Measurements from ENCODE around the gene CARS2. TPM values are rescaled to one million over a fixed set of nuclear protein-coding genes. Genes with fewer than 3 reads are reported as not detected.

Gene CARS2
- total RNA-seq, 2 experiments from 2014 or later, result 45.0 to 47.3 TPM

GRCh38 chr13:110664041-110664440, 41.9 kb downstream of the CARS2 start:
- ChIA-PET POLR2A (no interaction called here), CTCF (ENCODE audit: unreplicated experiment) (no interaction called here)
- no TSS peak for BruUV-seq (replicated peaks)
- H3K9me2 ChIP-seq (ENCODE audit: insufficient read depth, low read length), result no peaks in the 10 kb centered on the region
- H3K79me2 ChIP-seq (ENCODE audit: insufficient read depth, low read depth, low read length), result no peaks in the 10 kb centered on the region
- no peak overlapping the region for H2AFZ ChIP-seq (ENCODE audit: low read length)
- intact Hi-C loops (cut with micrococcal nuclease; ENCODE audit: unreplicated experiment), result no loop called here
- no peak for DNase-seq (ENCODE audit: low spot score)
- H3K4me3 ChIP-seq (ENCODE audit: low read depth, low read length, poor library complexity, severe bottlenecking), result no peak overlapping the region
- H3K4me1 ChIP-seq (ENCODE audit: insufficient read depth, low read length, poor library complexity, severe bottlenecking), result no peaks in the 10 kb centered on the region
- H3K4me2 ChIP-seq (ENCODE audit: low read length), result no peak overlapping the region
- H3K9me3 ChIP-seq (ENCODE audit: low read length), result no peaks in the 10 kb centered on the region
- H3K36me3 ChIP-seq (ENCODE audit: insufficient read depth, low read length), result peaks cover 79% of the 10 kb centered on the region
- TF ChIP-seq CTCF (conservative IDR thresholded peaks at IDR 0.05; ENCODE audit: low read length) (no peak), EZH2phosphoT487 (IDR thresholded peaks at IDR 0.05; ENCODE audit: borderline replicate concordance, low read depth, low read length) (no peak)
- no peaks in the 10 kb centered on the region for H4K20me1 ChIP-seq (ENCODE audit: insufficient read depth, low read length)
- H3K27ac ChIP-seq (ENCODE audit: low read depth, low read length, poor library complexity, severe bottlenecking), result no peak overlapping the region

- Histone ChIP-seq H3K9me2 (ENCODE audit: insufficient read depth, low read length) (no peaks in the 10 kb centered on the region), H4K20me1 (ENCODE audit: insufficient read depth, low read length) (no peaks in the 10 kb centered on the region), H3K36me3 (ENCODE audit: insufficient read depth, low read length) (peaks cover 76% of the 10 kb centered on the region), H3K4me3 (ENCODE audit: low read depth, low read length, poor library complexity, severe bottlenecking) (no peak overlapping the region), H3K27ac (ENCODE audit: low read depth, low read length, poor library complexity, severe bottlenecking) (no peak overlapping the region), H2AFZ (ENCODE audit: low read length) (no peak overlapping the region), H3K4me1 (ENCODE audit: insufficient read depth, low read length, poor library complexity, severe bottlenecking) (no peaks in the 10 kb centered on the region), H3K4me2 (ENCODE audit: low read length) (no peak overlapping the region), H3K9me3 (ENCODE audit: low read length) (no peaks in the 10 kb centered on the region), H3K79me2 (ENCODE audit: insufficient read depth, low read depth, low read length) (no peaks in the 10 kb centered on the region)
- CTCF ChIA-PET (ENCODE audit: unreplicated experiment), result no interaction called here
- TF ChIP-seq EZH2phosphoT487 (IDR thresholded peaks at IDR 0.05; ENCODE audit: borderline replicate concordance, low read depth, low read length), result no peak
- TF ChIP-seq CTCF (conservative IDR thresholded peaks at IDR 0.05; ENCODE audit: low read length), result no peak
- no TSS peak for BruUV-seq (replicated peaks)
- POLR2A ChIA-PET, result no interaction called here
- DNase-seq (ENCODE audit: low spot score), result no peak
- intact Hi-C loops (cut with micrococcal nuclease; ENCODE audit: unreplicated experiment), result no loop called here
These were observed 42.4 kb downstream of the CARS2 start for GRCh38 chr13:110663491-110663890.

- Histone ChIP-seq H4K20me1 (ENCODE audit: insufficient read depth, low read length) (no peaks in the 10 kb centered on the region), H3K9me3 (ENCODE audit: low read length) (no peaks in the 10 kb centered on the region), H3K4me2 (ENCODE audit: low read length) (no peak overlapping the region), H3K4me1 (ENCODE audit: insufficient read depth, low read length, poor library complexity, severe bottlenecking) (no peaks in the 10 kb centered on the region), H2AFZ (ENCODE audit: low read length) (no peak overlapping the region), H3K36me3 (ENCODE audit: insufficient read depth, low read length) (peaks cover 75% of the 10 kb centered on the region), H3K4me3 (ENCODE audit: low read depth, low read length, poor library complexity, severe bottlenecking) (no peak overlapping the region), H3K79me2 (ENCODE audit: insufficient read depth, low read depth, low read length) (no peaks in the 10 kb centered on the region), H3K9me2 (ENCODE audit: insufficient read depth, low read length) (no peaks in the 10 kb centered on the region), H3K27ac (ENCODE audit: low read depth, low read length, poor library complexity, severe bottlenecking) (no peak overlapping the region)
- CTCF ChIA-PET (ENCODE audit: unreplicated experiment), result no interaction called here
- TF ChIP-seq CTCF (conservative IDR thresholded peaks at IDR 0.05; ENCODE audit: low read length) (no peak), EZH2phosphoT487 (IDR thresholded peaks at IDR 0.05; ENCODE audit: borderline replicate concordance, low read depth, low read length) (no peak)
- DNase-seq (ENCODE audit: low spot score), result no peak
- BruUV-seq (replicated peaks), result no TSS peak
- intact Hi-C loops (cut with micrococcal nuclease; ENCODE audit: unreplicated experiment), result no loop called here
- POLR2A ChIA-PET, result no interaction called here
These were observed 43.0 kb downstream of the CARS2 start for GRCh38 chr13:110662777-110663443.

Data from OCI-LY7 (cell line).